IPS-15b (cell line): Measurements from ENCODE around the gene WBP2NL.
A peak's percentile ranks its signal among the peaks of the same experiment; 100 is the strongest.
"Not testable (repeated sequence)": the region's sequence is repeated elsewhere in the genome, so short reads cannot be mapped to it uniquely, and the experiment has no call there.

Experiments
- H3K27me3 ChIP-seq: one replicate; pipeline ENCODE4 v1.6.1; 2013; ENCODE audit warnings: low read length; ENCODE audit not compliant: control insufficient read depth, insufficient read depth
- H3K36me3 ChIP-seq: one replicate; pipeline ENCODE4 v1.6.1; 2013; ENCODE audit warnings: low read length; ENCODE audit not compliant: control insufficient read depth, insufficient read depth
- H3K4me1 ChIP-seq: one replicate; pipeline ENCODE4 v1.6.1; 2013; ENCODE audit warnings: mild to moderate bottlenecking, low read length; ENCODE audit not compliant: control insufficient read depth, insufficient read depth
- H3K4me3 ChIP-seq: one replicate; pipeline ENCODE4 v1.5.1; 2013; ENCODE audit warnings: low read depth, low read length
- H3K9ac ChIP-seq: one replicate; pipeline ENCODE4 v1.6.1; 2013; ENCODE audit warnings: low read depth, mild to moderate bottlenecking, low read length
- H3K9me3 ChIP-seq: one replicate; pipeline ENCODE4 v1.6.1; 2013; ENCODE audit warnings: mild to moderate bottlenecking, low read length; ENCODE audit not compliant: control insufficient read depth, insufficient read depth

The WBP2NL gene

GRCh38 chr22:42069801-42070516, 71.4 kb downstream of the WBP2NL start:
- Histone ChIP-seq H3K4me1 (peaks cover 13% of the 10 kb centered on the region), H3K9me3 (no peaks in the 10 kb centered on the region), H3K9ac (peak overlapping the region; percentile 49), H3K27me3 (peaks cover 6% of the 10 kb centered on the region), H3K4me3 (peak overlapping the region; percentile 75), H3K36me3 (peaks cover 27% of the 10 kb centered on the region)

GRCh38 chr22:42070517-42071422, 72.2 kb downstream of the WBP2NL start, which contains the start of gene NAGA:
Gene NAGA (minus strand): TSS chr22:42070812. CDS start chr22:42070297, 515 bp downstream.
- peaks cover 9% of the 10 kb centered on the region for H3K4me1 ChIP-seq
- peak within 1 kb of the TSS; percentile 75 for H3K4me3 ChIP-seq
- peaks cover 24% of the 10 kb centered on the region for H3K36me3 ChIP-seq
- peak within 1 kb of the TSS; percentile 49 for H3K9ac ChIP-seq
- no peaks in the 10 kb centered on the region for H3K9me3 ChIP-seq
- H3K27me3 ChIP-seq, result peaks cover 6% of the 10 kb centered on the region

- H3K4me3 ChIP-seq, result peak overlapping the region; percentile 52
- not testable (repeated sequence) for H3K9ac ChIP-seq, H3K9me3 ChIP-seq
Observed at GRCh38 chr22:42071508-42071907, 72.9 kb downstream of the WBP2NL start.

GRCh38 chr22:42072606-42073330, 74.2 kb downstream of the WBP2NL start:
- peaks cover 9% of the 10 kb centered on the region for H3K4me1 ChIP-seq
- H3K9me3 ChIP-seq, result no peaks in the 10 kb centered on the region
- H3K36me3 ChIP-seq, result peaks cover 9% of the 10 kb centered on the region
- H3K9ac ChIP-seq, result no peak overlapping the region
- H3K4me3 ChIP-seq, result no peak overlapping the region
- H3K27me3 ChIP-seq, result peaks cover 6% of the 10 kb centered on the region

More at GRCh38 chr22:42071508-42071907, 72.9 kb downstream of the WBP2NL start:
- H3K27me3 ChIP-seq, H3K4me1 ChIP-seq: not testable (repeated sequence)
- H3K36me3 ChIP-seq, result peaks cover 17% of the 10 kb centered on the region

GRCh38 chr22:42073621-42074041, 75.0 kb downstream of the WBP2NL start:
- Histone ChIP-seq H3K9me3 (no peaks in the 10 kb centered on the region), H3K27me3 (peaks cover 6% of the 10 kb centered on the region), H3K36me3 (peaks cover 5% of the 10 kb centered on the region), H3K4me1 (peaks cover 10% of the 10 kb centered on the region), H3K9ac (no peak overlapping the region), H3K4me3 (no peak overlapping the region)

GRCh38 chr22:42074132-42074811, 75.7 kb downstream of the WBP2NL start, which contains the start of gene PHETA2:
Gene PHETA2 (plus strand): TSS chr22:42074248. CDS start chr22:42077294, 3,046 bp downstream.
- Histone ChIP-seq H3K9me3 (no peaks in the 10 kb centered on the region), H3K4me1 (peaks cover 13% of the 10 kb centered on the region), H3K36me3 (peaks cover 5% of the 10 kb centered on the region), H3K4me3 (peak within 1 kb of the TSS; percentile 49), H3K27me3 (peaks cover 6% of the 10 kb centered on the region), H3K9ac (no peak within 1 kb of the TSS)

- peaks cover 6% of the 10 kb centered on the region for H3K27me3 ChIP-seq
- peak overlapping the region; percentile 49 for H3K4me3 ChIP-seq
- H3K9me3 ChIP-seq, result no peaks in the 10 kb centered on the region
- peaks cover 13% of the 10 kb centered on the region for H3K4me1 ChIP-seq
- H3K36me3 ChIP-seq, result peaks cover 5% of the 10 kb centered on the region
- H3K9ac ChIP-seq, result no peak overlapping the region
Observed at GRCh38 chr22:42074846-42075676, 76.5 kb downstream of the WBP2NL start.

- peaks cover 9% of the 10 kb centered on the region for H3K4me1 ChIP-seq
- no peak overlapping the region for H3K9ac ChIP-seq
- H3K9me3 ChIP-seq, result no peaks in the 10 kb centered on the region
- H3K27me3 ChIP-seq, result peaks cover 6% of the 10 kb centered on the region
- no peak overlapping the region for H3K4me3 ChIP-seq
- peaks cover 5% of the 10 kb centered on the region for H3K36me3 ChIP-seq
Observed at GRCh38 chr22:42076764-42077485, 78.3 kb downstream of the WBP2NL start.

GRCh38 chr22:42077486-42078125, 79.0 kb downstream of the WBP2NL start:
- Histone ChIP-seq H3K9me3 (no peaks in the 10 kb centered on the region), H3K4me1 (peaks cover 9% of the 10 kb centered on the region), H3K36me3 (peaks cover 9% of the 10 kb centered on the region), H3K27me3 (peaks cover 6% of the 10 kb centered on the region), H3K9ac (no peak overlapping the region), H3K4me3 (no peak overlapping the region)
